ENCODE results near the gene TNKS1BP1.
"Not testable (repeated sequence)": the region's sequence is repeated elsewhere in the genome, so short reads cannot be mapped to it uniquely, and the experiment has no call there.

The TNKS1BP1 gene

GRCh38 chr11:57287884-57288283, 36.9 kb downstream of the TNKS1BP1 start:
- no peak for DNase-seq

- DNase-seq: no peak
Observed at GRCh38 chr11:57283231-57283990, 41.3 kb downstream of the TNKS1BP1 start.

GRCh38 chr11:57281546-57281945, 43.2 kb downstream of the TNKS1BP1 start:
- not testable (repeated sequence) for DNase-seq

GRCh38 chr11:57279116-57279515, 45.6 kb downstream of the TNKS1BP1 start:
- DNase-seq: no peak

GRCh38 chr11:57278721-57279095, 46.0 kb downstream of the TNKS1BP1 start:
- no peak for DNase-seq

- DNase-seq: peak; percentile 67
Observed at GRCh38 chr11:57277845-57278720, 46.7 kb downstream of the TNKS1BP1 start.

GRCh38 chr11:57276971-57277675, 47.6 kb downstream of the TNKS1BP1 start:
- no peak for DNase-seq

GRCh38 chr11:57276169-57276970, 48.4 kb downstream of the TNKS1BP1 start:
- DNase-seq: no peak

GRCh38 chr11:57275582-57275981, 49.2 kb downstream of the TNKS1BP1 start:
- no peak for DNase-seq

GRCh38 chr11:57274904-57275498, 49.8 kb downstream of the TNKS1BP1 start:
- DNase-seq: no peak

GRCh38 chr11:57273448-57274058, 51.2 kb downstream of the TNKS1BP1 start:
- DNase-seq: no peak

- no peak for DNase-seq
Observed at GRCh38 chr11:57269571-57270021, 55.2 kb downstream of the TNKS1BP1 start.

- DNase-seq: no peak
Observed at GRCh38 chr11:57266157-57266556, 58.6 kb downstream of the TNKS1BP1 start.

- no peak for DNase-seq
Observed at GRCh38 chr11:57263351-57263750, 61.4 kb downstream of the TNKS1BP1 start.

GRCh38 chr11:57262157-57262556, 62.6 kb downstream of the TNKS1BP1 start:
- DNase-seq: no peak

- no peak for DNase-seq
Observed at GRCh38 chr11:57260937-57261783, 63.6 kb downstream of the TNKS1BP1 start.

GRCh38 chr11:57256119-57256518, 68.6 kb downstream of the TNKS1BP1 start:
- no peak for DNase-seq

- no peak for DNase-seq
Observed at GRCh38 chr11:57255618-57256017, 69.1 kb downstream of the TNKS1BP1 start.

- no peak for DNase-seq
Observed at GRCh38 chr11:57254631-57255030, 70.1 kb downstream of the TNKS1BP1 start.

- DNase-seq: no peak
Observed at GRCh38 chr11:57251491-57252104, 73.2 kb downstream of the TNKS1BP1 start.
